ENCODE data around the gene ASIP.
"Not testable (repeated sequence)": the region's sequence is repeated elsewhere in the genome, so short reads cannot be mapped to it uniquely, and the experiment has no call there.

ASIP gene

DNA sequence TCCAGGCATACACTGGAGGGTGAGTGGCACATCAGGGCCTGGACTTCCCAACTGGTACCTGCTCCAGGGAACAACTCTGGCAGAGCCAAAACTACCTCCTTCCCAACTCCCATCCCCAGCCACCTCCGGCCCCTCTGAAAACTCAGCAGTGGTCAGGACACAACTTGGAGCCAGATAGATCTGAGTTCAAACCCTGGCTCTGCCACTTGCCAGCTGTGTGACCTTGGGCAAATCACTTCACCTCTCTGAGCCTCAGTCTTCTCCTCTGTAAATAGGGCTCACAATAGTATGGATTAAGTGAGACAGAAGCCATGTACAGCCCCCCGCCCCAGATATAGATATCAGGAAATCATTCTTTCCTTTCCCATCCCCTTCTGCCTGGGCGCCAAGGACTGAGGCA, 51.3 kb downstream of the ASIP start:
- H3K4me3 Mint-ChIP-seq, result no peak overlapping the region
- no peaks in the 10 kb centered on the region for H3K9me3 Mint-ChIP-seq
- peaks cover 2% of the 10 kb centered on the region for H3K4me1 Mint-ChIP-seq
- no peaks in the 10 kb centered on the region for H3K27me3 Mint-ChIP-seq
- DNase-seq (no peak), ATAC-seq (no peak)
- H3K27ac Mint-ChIP-seq, result no peak overlapping the region

DNA sequence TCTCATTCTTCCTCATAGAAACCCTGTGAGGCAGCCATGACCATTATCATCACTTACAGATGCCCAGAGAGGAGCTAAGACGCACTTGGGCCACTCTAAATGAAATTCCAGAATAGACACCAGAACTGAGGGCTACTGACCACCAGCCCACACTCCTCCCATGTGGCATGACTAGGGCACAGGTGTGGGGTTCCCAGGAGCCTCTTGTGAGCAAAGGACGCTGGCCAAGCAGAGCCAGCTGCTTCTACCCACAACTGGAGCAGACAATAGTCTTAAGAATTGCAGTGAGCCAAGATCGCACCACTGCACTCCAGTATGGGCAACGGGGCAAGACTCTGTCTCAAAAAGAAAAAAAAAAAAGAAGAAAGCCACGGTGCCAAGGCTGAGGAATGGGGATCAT, 51.9 kb downstream of the ASIP start:
- no peak for ATAC-seq
- no peaks in the 10 kb centered on the region for H3K27me3 Mint-ChIP-seq
- H3K4me3 Mint-ChIP-seq, result no peak overlapping the region
- peaks cover 6% of the 10 kb centered on the region for H3K4me1 Mint-ChIP-seq
- no peak for DNase-seq
- no peaks in the 10 kb centered on the region for H3K9me3 Mint-ChIP-seq
- H3K27ac Mint-ChIP-seq, result peak overlapping the region in 1 of 2 donors; percentile 61

DNA sequence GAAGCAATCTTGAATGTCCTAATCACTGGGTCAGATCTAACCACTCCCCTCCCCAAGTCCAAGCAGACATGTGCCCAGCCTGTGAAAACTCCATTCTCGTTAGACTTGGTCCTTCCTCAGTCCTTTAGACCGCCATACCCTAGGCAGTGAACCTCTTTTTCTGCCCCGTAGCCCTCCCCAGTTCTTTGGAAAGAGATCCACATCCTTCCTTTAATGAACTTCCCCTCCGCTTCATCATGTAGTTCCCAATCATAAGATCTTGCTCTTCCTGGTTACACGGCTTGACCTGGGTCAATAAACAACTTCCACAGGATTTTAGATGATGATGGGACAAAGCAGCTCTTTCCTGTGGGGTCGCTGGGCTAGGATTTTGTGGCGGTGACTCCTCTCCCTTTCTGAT, 52.4 kb downstream of the ASIP start:
- no peak for ATAC-seq
- H3K4me3 Mint-ChIP-seq, result no peak overlapping the region
- peak overlapping the region; percentile 9 to 74 for H3K27ac Mint-ChIP-seq
- H3K4me1 Mint-ChIP-seq, result peaks cover 6% of the 10 kb centered on the region
- H3K9me3 Mint-ChIP-seq, result no peaks in the 10 kb centered on the region
- no peaks in the 10 kb centered on the region for H3K27me3 Mint-ChIP-seq
- no peak for DNase-seq

DNA sequence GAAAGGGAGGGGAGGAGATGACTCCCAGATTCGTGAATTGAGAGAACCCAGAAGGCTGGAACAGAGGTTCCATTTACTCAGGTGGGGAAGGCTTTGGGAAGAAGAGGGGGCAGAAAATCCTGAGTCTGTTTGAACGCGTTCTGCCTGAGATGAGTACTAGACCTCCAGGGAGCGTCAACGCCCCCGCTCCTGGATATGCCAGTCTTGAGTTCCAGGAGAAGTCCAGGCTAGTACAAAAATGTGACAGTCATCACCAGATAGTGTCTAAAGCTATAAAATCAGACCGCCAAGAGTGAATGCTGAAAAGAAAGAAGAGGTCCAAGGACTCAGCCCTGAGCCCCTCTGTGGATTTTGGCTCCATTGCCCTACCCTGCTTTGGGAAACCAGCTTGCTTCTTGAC, 53.3 kb downstream of the ASIP start:
- Mint-ChIP-seq H3K9me3 (no peaks in the 10 kb centered on the region), H3K4me3 (no peak overlapping the region), H3K4me1 (peaks cover 6% of the 10 kb centered on the region), H3K27ac (peak overlapping the region in 1 of 2 donors; percentile 63), H3K27me3 (no peaks in the 10 kb centered on the region)
- ATAC-seq (no peak), DNase-seq (no peak)

DNA sequence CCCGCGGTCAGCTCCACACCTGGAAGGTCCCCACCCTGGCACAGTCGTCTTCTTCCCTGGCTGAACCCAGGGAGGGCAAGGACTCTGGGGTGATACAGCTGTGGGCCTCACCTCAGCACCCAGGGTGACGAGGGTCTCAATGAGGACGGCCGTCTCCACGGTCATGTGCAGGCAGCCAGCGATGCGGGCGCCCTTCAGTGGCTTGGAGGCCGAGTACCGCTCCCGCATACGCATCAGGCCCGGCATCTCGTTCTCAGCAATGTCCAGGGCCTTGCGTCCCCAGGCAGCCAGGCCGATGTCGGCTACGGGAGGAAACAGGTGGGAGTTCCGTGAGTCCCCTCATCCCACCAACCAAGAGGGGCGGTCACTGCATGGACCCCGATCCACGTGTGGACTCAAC, 54.1 kb downstream of the ASIP start:
- Mint-ChIP-seq H3K4me3 (no peak overlapping the region), H3K9me3 (no peaks in the 10 kb centered on the region), H3K27ac (no peak overlapping the region), H3K27me3 (no peaks in the 10 kb centered on the region), H3K4me1 (peaks cover 6% of the 10 kb centered on the region)
- no peak for DNase-seq
- no peak for ATAC-seq

DNA sequence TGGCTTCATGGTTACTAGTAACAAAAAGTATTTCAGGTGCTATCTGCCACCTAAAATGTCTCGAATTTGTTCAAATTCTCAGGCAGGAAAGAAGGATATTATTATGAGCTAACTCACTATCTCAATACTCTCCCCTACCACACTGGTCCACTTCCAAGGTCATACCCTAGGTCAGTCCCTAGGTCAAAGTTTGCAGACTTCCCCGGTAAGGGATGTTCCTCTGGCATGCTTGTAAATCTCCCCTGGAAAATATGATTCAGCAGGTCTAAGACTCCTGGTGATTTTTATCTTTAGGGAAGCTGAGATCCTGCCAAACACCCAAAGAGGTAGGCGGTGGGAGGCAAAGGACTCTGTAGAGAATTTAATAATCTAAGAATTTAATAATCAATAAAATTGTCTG, 55.2 kb downstream of the ASIP start:
- Mint-ChIP-seq H3K27ac (no peak overlapping the region), H3K4me1 (peaks cover 6% of the 10 kb centered on the region), H3K27me3 (no peaks in the 10 kb centered on the region), H3K9me3 (no peaks in the 10 kb centered on the region), H3K4me3 (no peak overlapping the region)
- ATAC-seq (no peak), DNase-seq (no peak)

DNA sequence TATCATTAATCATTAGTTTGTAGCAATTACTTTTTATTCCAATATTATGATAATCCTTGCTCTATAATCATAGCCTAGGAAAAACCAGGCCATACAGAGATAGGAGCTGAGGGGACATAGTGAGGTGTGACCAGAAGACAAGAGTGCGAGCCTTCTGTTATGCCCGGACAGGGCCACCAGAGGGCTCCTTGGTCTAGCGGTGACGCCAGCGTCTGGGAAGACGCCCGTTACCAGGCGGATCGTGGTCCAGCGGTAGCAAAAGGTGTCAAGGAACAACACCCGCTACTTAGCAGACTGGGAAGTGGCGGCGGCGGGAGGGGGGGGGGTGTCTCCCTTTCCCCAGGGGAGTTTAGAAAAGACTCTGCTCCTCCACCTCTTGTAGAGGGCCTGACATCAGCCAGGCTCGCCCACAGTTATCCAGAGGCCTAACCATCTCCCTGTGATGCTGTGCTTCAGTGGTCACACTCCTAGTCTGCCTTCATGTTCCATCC, 57.1 kb downstream of the ASIP start:
- not testable (repeated sequence) for H3K4me3 Mint-ChIP-seq, H3K27me3 Mint-ChIP-seq, H3K9me3 Mint-ChIP-seq, DNase-seq, H3K4me1 Mint-ChIP-seq, H3K27ac Mint-ChIP-seq, ATAC-seq

DNA sequence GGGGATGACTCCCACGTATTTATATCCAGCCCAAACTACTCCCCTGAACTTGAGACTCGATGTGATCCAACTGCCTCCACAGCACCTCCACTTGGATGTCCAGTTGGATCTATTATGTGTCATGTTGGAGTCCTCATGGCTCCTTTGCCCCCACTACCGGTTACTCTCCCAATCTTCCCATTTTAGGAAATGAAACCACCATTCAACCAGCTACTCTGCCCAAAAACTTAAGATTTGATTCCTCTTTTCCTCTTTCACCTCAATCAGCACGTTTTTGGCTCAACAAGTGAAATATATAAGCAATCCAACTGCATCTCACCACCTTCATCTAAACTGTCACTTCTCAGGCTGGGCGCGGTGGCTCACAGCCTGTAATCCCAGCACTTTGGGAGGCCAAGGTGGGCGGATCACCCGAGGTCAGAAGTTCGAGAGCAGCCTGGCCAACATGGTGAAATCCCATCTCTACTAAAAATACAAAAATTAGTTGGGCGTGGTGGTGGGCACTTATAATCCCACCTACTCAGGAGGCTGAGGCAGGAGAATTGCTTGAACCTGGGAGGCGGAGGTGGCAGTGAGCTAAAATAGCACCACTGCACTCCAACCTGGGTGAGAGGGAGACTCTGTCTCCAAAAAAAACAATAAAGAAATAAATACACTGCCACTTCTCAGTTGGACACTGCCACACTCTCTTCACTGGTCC, 58.5 kb downstream of the ASIP start:
- Mint-ChIP-seq H3K4me3 (no peak overlapping the region), H3K27me3 (no peaks in the 10 kb centered on the region), H3K4me1 (peaks cover 11% of the 10 kb centered on the region), H3K27ac (no peak overlapping the region), H3K9me3 (no peaks in the 10 kb centered on the region)
- DNase-seq (no peak), ATAC-seq (no peak)

DNA sequence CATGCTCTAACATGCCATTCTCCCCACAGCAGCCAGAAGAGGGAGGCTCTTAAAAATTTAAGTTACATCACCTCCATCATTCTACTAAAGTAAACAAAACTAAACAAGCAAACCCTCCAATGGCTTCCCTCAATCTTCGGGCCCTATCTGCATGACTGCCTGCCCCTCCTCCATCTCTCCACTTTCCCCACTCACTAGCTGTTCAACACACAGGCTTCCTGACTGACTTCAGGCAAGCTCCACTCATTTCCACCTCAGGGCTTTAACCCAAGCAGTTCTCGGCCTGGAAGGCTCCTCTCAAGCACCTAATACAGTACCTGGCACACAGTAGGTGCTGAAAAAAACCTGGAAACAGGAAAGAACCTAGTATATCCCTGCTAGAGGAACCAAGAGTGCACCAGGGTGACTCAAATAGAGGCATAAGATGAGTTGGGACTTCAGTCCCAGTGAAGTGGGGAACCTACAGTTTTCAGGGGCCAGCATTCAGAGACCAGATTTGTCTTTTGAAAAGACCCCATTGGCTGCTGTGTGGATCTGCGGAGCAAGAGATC, 59.1 kb downstream of the ASIP start:
- H3K27me3 Mint-ChIP-seq, result no peaks in the 10 kb centered on the region
- ATAC-seq (no peak), DNase-seq (no peak)
- H3K4me3 Mint-ChIP-seq, result no peak overlapping the region
- H3K9me3 Mint-ChIP-seq, result no peaks in the 10 kb centered on the region
- H3K4me1 Mint-ChIP-seq, result peaks cover 11% of the 10 kb centered on the region
- no peak overlapping the region for H3K27ac Mint-ChIP-seq

DNA sequence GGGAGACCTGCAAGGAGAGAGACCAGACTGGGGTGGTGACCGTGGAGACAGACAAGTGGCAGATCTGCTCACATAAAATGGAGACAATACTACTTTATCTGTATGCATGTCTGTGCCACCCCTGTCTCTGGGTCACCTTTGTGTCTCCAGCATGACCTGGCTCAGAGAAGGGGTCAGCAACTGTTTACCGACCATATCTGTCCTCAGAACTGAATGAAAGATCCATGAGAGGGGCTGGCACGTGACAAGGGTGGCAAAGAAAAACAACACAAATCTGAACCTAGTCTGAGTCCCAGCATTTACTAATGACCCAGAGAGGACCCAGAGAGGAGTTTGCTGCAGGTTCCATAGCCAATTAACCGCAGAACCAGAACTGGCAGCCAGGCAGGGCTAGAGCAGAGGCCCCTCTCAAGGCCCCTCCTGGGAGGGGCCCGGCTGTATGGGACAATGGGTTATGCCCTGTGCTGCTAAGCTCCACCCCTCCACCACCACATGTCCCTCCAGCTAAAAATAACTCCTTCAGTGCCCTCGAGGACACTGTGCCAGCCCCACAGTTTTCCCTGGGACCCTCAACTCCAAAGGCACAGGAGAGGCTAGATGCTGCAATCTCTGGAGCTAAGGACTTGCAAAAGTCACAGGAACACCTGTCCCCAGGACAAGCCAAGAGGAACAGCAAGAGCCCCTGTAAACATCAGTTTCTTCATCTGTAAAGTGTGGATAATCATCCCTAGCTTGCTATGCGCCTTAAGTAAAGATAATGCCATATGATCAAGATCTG, 59.8 kb downstream of the ASIP start:
- no peaks in the 10 kb centered on the region for H3K27me3 Mint-ChIP-seq
- ATAC-seq (no peak), DNase-seq (no peak)
- H3K9me3 Mint-ChIP-seq, result no peaks in the 10 kb centered on the region
- peaks cover 11% of the 10 kb centered on the region for H3K4me1 Mint-ChIP-seq
- no peak overlapping the region for H3K27ac Mint-ChIP-seq
- H3K4me3 Mint-ChIP-seq, result peak overlapping the region; percentile 87 to 91

DNA sequence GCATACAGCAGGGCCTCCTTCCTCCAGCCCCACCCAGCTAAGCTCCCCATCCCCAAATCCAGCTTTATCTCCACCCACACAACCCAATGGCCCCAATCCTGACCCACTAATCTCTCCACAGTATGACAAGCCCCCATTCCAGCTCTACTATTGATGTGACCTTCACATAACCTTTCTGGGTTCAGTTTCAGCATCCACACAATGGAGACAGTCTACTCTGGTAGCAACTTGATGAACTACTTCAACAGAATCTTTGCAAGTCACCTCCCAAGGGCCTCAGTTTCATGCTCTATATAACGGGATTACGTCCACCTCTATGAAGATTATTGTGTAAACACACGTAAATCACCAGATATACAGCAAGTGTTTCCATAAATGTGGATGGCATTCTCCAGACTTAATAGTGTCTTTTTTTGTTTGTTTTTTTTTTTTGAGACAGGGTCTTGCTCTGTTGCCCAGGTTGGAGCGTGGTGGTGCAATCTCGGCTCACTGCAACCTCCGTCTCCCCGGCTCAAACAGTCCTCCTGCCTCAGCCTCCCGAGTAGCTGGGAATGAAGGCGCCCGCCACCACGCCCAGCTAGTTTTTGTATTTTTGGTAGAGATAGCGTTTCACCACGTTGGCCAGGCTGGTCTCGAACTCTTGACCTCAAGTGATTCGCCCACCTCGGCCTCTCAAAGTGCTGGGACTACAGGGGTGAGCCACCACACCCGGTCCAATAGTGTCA, 60.5 kb downstream of the ASIP start:
- H3K9me3 Mint-ChIP-seq, result no peaks in the 10 kb centered on the region
- DNase-seq (no peak), ATAC-seq (no peak)
- H3K4me1 Mint-ChIP-seq, result peaks cover 11% of the 10 kb centered on the region
- H3K27ac Mint-ChIP-seq, result peak overlapping the region; percentile 85 to 96
- H3K27me3 Mint-ChIP-seq, result no peaks in the 10 kb centered on the region
- H3K4me3 Mint-ChIP-seq, result peak overlapping the region; percentile 87 to 91

DNA sequence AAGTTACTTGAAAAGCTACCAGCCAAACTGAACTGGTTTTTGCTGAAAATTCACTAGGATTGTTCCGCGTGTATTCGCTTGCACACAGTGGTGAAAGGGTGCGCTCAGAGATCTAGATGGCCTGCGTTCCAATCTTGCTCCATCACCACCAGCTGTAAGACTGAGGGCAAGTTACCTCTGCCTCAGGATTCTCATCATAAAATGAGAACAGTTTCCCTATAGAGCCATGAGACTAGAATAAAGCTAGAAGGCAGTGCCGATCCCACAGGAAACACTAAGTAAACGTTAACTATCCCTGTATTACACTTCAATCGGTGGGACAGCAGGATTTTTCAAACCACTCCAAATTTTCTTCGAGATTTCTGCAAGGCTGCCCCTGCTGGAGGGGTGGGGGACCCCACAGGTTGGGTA, 61.1 kb downstream of the ASIP start:
- ATAC-seq, result no peak
- no peaks in the 10 kb centered on the region for H3K9me3 Mint-ChIP-seq
- H3K4me3 Mint-ChIP-seq, result peak overlapping the region; percentile 87 to 91
- no peaks in the 10 kb centered on the region for H3K27me3 Mint-ChIP-seq
- H3K4me1 Mint-ChIP-seq, result peaks cover 10% of the 10 kb centered on the region
- no peak for DNase-seq
- H3K27ac Mint-ChIP-seq, result peak overlapping the region; percentile 85 to 96

DNA sequence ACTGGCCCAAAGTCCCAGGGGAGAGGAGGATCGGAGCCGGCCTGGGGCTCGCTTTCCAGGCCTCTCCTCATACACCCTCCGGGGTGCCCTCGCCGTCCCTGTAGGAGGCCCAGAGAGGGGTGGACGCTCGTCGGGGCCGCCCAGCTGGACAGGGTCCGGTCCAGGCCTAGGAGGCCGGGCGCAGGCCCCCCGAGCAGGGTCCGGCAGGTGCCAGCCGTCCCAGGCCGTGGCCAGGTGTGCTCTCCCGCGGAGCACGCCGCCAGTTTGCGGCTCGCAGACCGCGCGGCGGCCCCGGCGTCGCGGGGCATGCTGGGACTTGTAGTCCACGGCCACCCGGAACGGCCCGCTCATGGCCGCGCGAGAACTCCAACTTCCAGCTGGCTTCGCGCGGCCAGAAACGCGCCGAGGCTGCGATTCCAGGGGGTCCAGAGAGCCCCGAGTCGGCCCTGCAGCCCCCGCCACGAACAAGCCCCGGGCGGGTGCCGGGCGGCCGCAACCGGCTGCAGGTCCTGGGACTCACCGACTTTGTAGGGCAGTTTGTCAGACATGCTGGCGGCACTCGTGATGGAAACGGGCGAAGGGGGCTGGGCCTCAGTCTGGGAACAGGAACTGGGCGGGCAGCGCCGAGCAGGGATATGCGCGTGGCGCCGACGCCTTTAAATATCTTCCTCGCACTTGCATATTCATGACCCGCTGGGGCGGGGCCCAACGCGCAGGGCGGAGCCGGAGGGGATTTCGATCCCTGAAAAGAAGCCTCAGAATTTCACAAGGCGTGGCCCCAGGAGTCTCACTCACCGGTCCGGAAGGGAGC, 61.7 kb downstream of the ASIP start, which contains the start of gene AHCY:
TSS of gene AHCY (minus strand) at position 633 of the 811 bp plus-strand sequence. CDS start at position 548, 85 bp downstream.
- no peaks in the 10 kb centered on the region for H3K27me3 Mint-ChIP-seq
- DNase-seq, result peak; percentile 90 to 92
- no peaks in the 10 kb centered on the region for H3K9me3 Mint-ChIP-seq
- H3K27ac Mint-ChIP-seq, result peak within 1 kb of the TSS; percentile 92 to 96
- peak; percentile 95 for ATAC-seq
- peak within 1 kb of the TSS; percentile 87 to 91 for H3K4me3 Mint-ChIP-seq
- peaks cover 5% of the 10 kb centered on the region for H3K4me1 Mint-ChIP-seq

DNA sequence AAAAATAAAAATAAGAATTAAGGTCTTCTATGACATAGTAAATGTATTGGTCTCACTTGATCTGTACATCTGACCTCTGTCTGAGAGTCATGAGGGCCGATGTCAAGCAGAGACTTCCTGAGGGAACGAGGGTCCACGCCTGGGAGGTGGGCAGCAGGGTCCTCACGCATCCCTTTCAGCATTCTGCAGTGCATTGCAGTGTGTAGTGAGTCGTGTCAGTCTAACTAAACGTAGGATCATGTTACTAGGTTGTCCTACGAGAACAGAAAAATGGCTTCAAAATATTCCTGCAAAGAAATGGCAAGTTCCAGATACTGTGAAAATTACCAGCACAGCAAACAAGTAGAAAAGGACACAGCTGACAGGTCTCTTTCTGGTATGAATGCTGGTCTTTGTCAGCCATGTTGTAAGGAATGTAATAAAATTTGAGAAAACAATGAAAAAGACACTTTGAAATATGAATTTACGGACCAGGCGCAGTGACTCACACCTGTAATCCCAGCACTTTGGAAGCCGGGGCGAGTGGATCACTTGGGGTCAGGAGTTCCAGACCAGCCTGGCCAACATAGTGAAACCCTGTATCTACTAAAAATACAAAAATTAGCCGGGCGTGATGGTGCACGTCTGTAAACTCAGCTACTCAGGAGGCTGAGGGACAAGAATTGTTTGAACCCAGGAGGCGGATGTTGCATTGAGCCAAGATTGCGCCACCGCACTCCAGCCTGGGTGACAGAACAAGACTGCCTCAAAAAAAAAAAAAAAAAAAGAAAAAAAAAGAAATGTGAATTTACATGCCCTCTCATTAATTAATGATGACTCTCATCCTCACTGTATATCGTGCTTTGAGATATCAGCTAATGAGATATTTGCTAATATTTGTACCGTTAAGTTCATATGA, 64.4 kb downstream of the ASIP start:
- H3K4me3 Mint-ChIP-seq, result no peak overlapping the region
- no peak overlapping the region for H3K27ac Mint-ChIP-seq
- no peak for ATAC-seq
- H3K4me1 Mint-ChIP-seq, result peaks cover 5% of the 10 kb centered on the region
- peaks cover under 1% of the 10 kb centered on the region for H3K27me3 Mint-ChIP-seq
- DNase-seq, result no peak
- H3K9me3 Mint-ChIP-seq, result no peaks in the 10 kb centered on the region
